ENCODE measurements around the gene MGAT4D. TPM values are rescaled to one million over a fixed set of nuclear protein-coding genes. Genes with fewer than 3 reads are reported as not detected.

Gene MGAT4D
- polyA plus RNA-seq (2012; rRNA removed) = not detected in 2 replicates
- polyA plus RNA-seq (2012; cell fraction: cytosol; rRNA removed) = not detected in 2 replicates
- not detected in 2 replicates for polyA plus RNA-seq (2012; cell fraction: nucleus; rRNA removed)

GRCh38 chr4:140497747-140498636 is at the start of gene MGAT4D:
Gene MGAT4D (minus strand): TSS chr4:140498293. CDS start chr4:140498222, 71 bp downstream.
- no peak within 1 kb of the TSS for H2AFZ ChIP-seq (ENCODE audit: low read depth)
- DNase-seq = peak; percentile 17

More at GRCh38 chr4:140497747-140498636, at the start of gene MGAT4D:
- H3K4me2 ChIP-seq = no peak within 1 kb of the TSS
- no peaks in the 10 kb centered on the region for H3K9me3 ChIP-seq
- ChIA-PET POLR2A (no interaction called here), CTCF (interaction anchor here (0.8 kb wide), 1 partner anchor 22 kb away, joined by 3 read pairs; no protein-coding TSS in a partner anchor)
- H3K9ac ChIP-seq = no peak within 1 kb of the TSS
- H3K4me1 ChIP-seq (ENCODE audit: control insufficient read depth in 1 of 2, insufficient read depth in 2 of 2, low read depth in 1 of 2, low read length in 1 of 2) = no peaks in the 10 kb centered on the region
- H3K4me3 ChIP-seq (ENCODE audit: low read depth in 2 of 2, low read length in 1 of 2) = no peak within 1 kb of the TSS
- no peaks in the 10 kb centered on the region for H3K9me2 ChIP-seq
- no peaks in the 10 kb centered on the region for H3K79me2 ChIP-seq (ENCODE audit: insufficient read depth)
- H3F3A ChIP-seq (replicated peaks; ENCODE audit: insufficient read depth) = no peaks in the 10 kb centered on the region
- no peak within 1 kb of the TSS for H3K27ac ChIP-seq (ENCODE audit: low read depth in 2 of 2, low read length in 1 of 2)
- 0 out of 2 replicates have a peak, but pooled peaks cover 10% of the 10 kb centered on the region for H3K27me3 ChIP-seq (ENCODE audit: insufficient read depth)
- H4K20me1 ChIP-seq (ENCODE audit: insufficient read depth) = no peaks in the 10 kb centered on the region
- H3K36me3 ChIP-seq (replicated peaks in 1 of 2; ENCODE audit: control insufficient read depth in 1 of 2, insufficient read depth in 2 of 2, low read length in 1 of 2) = no peaks in the 10 kb centered on the region
- TF ChIP-seq REST (IDR thresholded peaks at IDR 0.05; ENCODE audit: low read depth, low read length) (no peak), FOSL2 (IDR thresholded peaks at IDR 0.05; ENCODE audit: borderline replicate concordance, low read depth) (no peak), NRF1 (IDR thresholded peaks at IDR 0.05; ENCODE audit: low read depth, low read length) (no peak), EZH2phosphoT487 (IDR thresholded peaks at IDR 0.05; ENCODE audit: borderline replicate concordance, low read depth) (no peak), RAD21 (IDR thresholded peaks at IDR 0.05; ENCODE audit: low read length) (no peak), NFIC (IDR thresholded peaks at IDR 0.05; ENCODE audit: borderline replicate concordance) (no peak), RCOR1 (IDR thresholded peaks at IDR 0.05; ENCODE audit: low read length) (no peak), FOXM1 (IDR thresholded peaks at IDR 0.05; ENCODE audit: low read depth) (no peak), POLR2AphosphoS5 (IDR thresholded peaks at IDR 0.05; ENCODE audit: low read depth, low read length) (no peak), USF1 (IDR thresholded peaks at IDR 0.05; ENCODE audit: borderline replicate concordance, low read depth) (no peak), YY1 (IDR thresholded peaks at IDR 0.05; ENCODE audit: low read depth) (no peak), CTCF (IDR thresholded peaks at IDR 0.05) (no peak), PBX3 (IDR thresholded peaks at IDR 0.05) (no peak), JUND (IDR thresholded peaks at IDR 0.05) (no peak), FOXJ3 (CRISPR knock-in tag; IDR thresholded peaks at IDR 0.05) (no peak), ZBTB33 (IDR thresholded peaks at IDR 0.05; ENCODE audit: borderline replicate concordance, low read depth) (no peak), IRF3 (IDR thresholded peaks at IDR 0.05; ENCODE audit: low read depth, low read length) (no peak)
- WGBS (ENCODE audit: low lambda C conversion rate) = 83% methylated on average over 44 of the region's 68 CpGs
